ENCODE data around the gene ZNF774.

ZNF774 gene

GRCh38 chr15:90343302-90343790, 8.7 kb upstream of the ZNF774 start:
- TF ChIP-seq REST (IDR thresholded peaks at IDR 0.05; ENCODE audit: insufficient read depth in 1 of 2, low read depth in 2 of 2, low read length in 2 of 2) = no peak
- no peak for TF ChIP-seq POLR2AphosphoS5 (IDR thresholded peaks at IDR 0.05; ENCODE audit: low read depth, low read length)
- no peak for TF ChIP-seq SIN3A (IDR thresholded peaks at IDR 0.05; ENCODE audit: borderline replicate concordance, insufficient read depth, low read length)
- TF ChIP-seq TAF1 (IDR thresholded peaks at IDR 0.05; ENCODE audit: borderline replicate concordance, insufficient read depth, low read length) = no peak
- TF ChIP-seq FOXP2 (optimal IDR thresholded peaks at IDR 0.05; ENCODE audit: borderline replicate concordance, extremely low read depth, extremely low read length, insufficient read depth) = no peak

- TF ChIP-seq FOXP2 (optimal IDR thresholded peaks at IDR 0.05; ENCODE audit: borderline replicate concordance, extremely low read depth, extremely low read length, insufficient read depth) (no peak), TAF1 (IDR thresholded peaks at IDR 0.05; ENCODE audit: borderline replicate concordance, insufficient read depth, low read length) (no peak), SIN3A (IDR thresholded peaks at IDR 0.05; ENCODE audit: borderline replicate concordance, insufficient read depth, low read length) (no peak), POLR2AphosphoS5 (IDR thresholded peaks at IDR 0.05; ENCODE audit: low read depth, low read length) (no peak), REST (IDR thresholded peaks at IDR 0.05; ENCODE audit: insufficient read depth in 1 of 2, low read depth in 2 of 2, low read length in 2 of 2) (no peak)
These were observed 7.4 kb upstream of the ZNF774 start for GRCh38 chr15:90344662-90345061.

GRCh38 chr15:90345857-90346256, 6.2 kb upstream of the ZNF774 start:
- TF ChIP-seq POLR2AphosphoS5 (IDR thresholded peaks at IDR 0.05; ENCODE audit: low read depth, low read length) = no peak
- no peak for TF ChIP-seq REST (IDR thresholded peaks at IDR 0.05; ENCODE audit: insufficient read depth in 1 of 2, low read depth in 2 of 2, low read length in 2 of 2)
- TF ChIP-seq TAF1 (IDR thresholded peaks at IDR 0.05; ENCODE audit: borderline replicate concordance, insufficient read depth, low read length) = no peak
- no peak for TF ChIP-seq SIN3A (IDR thresholded peaks at IDR 0.05; ENCODE audit: borderline replicate concordance, insufficient read depth, low read length)
- TF ChIP-seq FOXP2 (optimal IDR thresholded peaks at IDR 0.05; ENCODE audit: borderline replicate concordance, extremely low read depth, extremely low read length, insufficient read depth) = no peak

- TF ChIP-seq TAF1 (IDR thresholded peaks at IDR 0.05; ENCODE audit: borderline replicate concordance, insufficient read depth, low read length) = no peak
- no peak for TF ChIP-seq SIN3A (IDR thresholded peaks at IDR 0.05; ENCODE audit: borderline replicate concordance, insufficient read depth, low read length)
- no peak for TF ChIP-seq FOXP2 (optimal IDR thresholded peaks at IDR 0.05; ENCODE audit: borderline replicate concordance, extremely low read depth, extremely low read length, insufficient read depth)
- no peak for TF ChIP-seq POLR2AphosphoS5 (IDR thresholded peaks at IDR 0.05; ENCODE audit: low read depth, low read length)
- no peak for TF ChIP-seq REST (IDR thresholded peaks at IDR 0.05; ENCODE audit: insufficient read depth in 1 of 2, low read depth in 2 of 2, low read length in 2 of 2)
These were observed 3.6 kb upstream of the ZNF774 start for GRCh38 chr15:90348456-90348855.

GRCh38 chr15:90349072-90349471, 3.0 kb upstream of the ZNF774 start:
- TF ChIP-seq POLR2AphosphoS5 (IDR thresholded peaks at IDR 0.05; ENCODE audit: low read depth, low read length) (no peak), TAF1 (IDR thresholded peaks at IDR 0.05; ENCODE audit: borderline replicate concordance, insufficient read depth, low read length) (no peak), FOXP2 (optimal IDR thresholded peaks at IDR 0.05; ENCODE audit: borderline replicate concordance, extremely low read depth, extremely low read length, insufficient read depth) (no peak), REST (IDR thresholded peaks at IDR 0.05; ENCODE audit: insufficient read depth in 1 of 2, low read depth in 2 of 2, low read length in 2 of 2) (no peak), SIN3A (IDR thresholded peaks at IDR 0.05; ENCODE audit: borderline replicate concordance, insufficient read depth, low read length) (no peak)

All from PFSK-1 (cell line).